HepG2 (cell line): ENCODE measurements around the gene PHF10. TPM values are rescaled to one million over a fixed set of nuclear protein-coding genes. Genes with fewer than 3 reads are reported as not detected.

ENCODE experiments used
- CEBPG ChIP-seq: IDR thresholded peaks from 2 replicates; pipeline ENCODE4 v1.6.1; 2016
- IKZF5 ChIP-seq: IDR thresholded peaks from 2 replicates; pipeline ENCODE4 v1.6.1; 2018; ENCODE audit warnings: missing genetic modification reagents, mild to moderate bottlenecking, missing compliant biosample characterization
- KAT8 ChIP-seq: IDR thresholded peaks from 2 replicates; pipeline ENCODE4 v1.6.1; 2016; ENCODE audit warnings: missing genetic modification reagents, missing compliant biosample characterization
- NFIC ChIP-seq: IDR thresholded peaks from 2 replicates; pipeline ENCODE4 v1.6.1; 2012; ENCODE audit warnings: mild to moderate bottlenecking, low read length, inconsistent platforms
- RARA ChIP-seq: IDR thresholded peaks from 2 replicates; pipeline ENCODE4 v1.6.1; 2016; ENCODE audit warnings: missing genetic modification reagents, missing compliant biosample characterization
- REPIN1 ChIP-seq: sonication (generic); formaldehyde crosslinking; IDR thresholded peaks from 2 replicates; pipeline ENCODE4 v1.8.0; 2022; ENCODE audit warnings: missing genetic modification reagents, low read depth, mild to moderate bottlenecking, borderline replicate concordance
- RFXANK ChIP-seq: IDR thresholded peaks from 2 replicates; pipeline ENCODE4 v1.6.1; 2016
- SPEN ChIP-seq: sonication (generic); formaldehyde crosslinking; IDR thresholded peaks from 2 replicates; pipeline ENCODE4 v1.5.1; 2020; ENCODE audit warnings: low read depth, mild to moderate bottlenecking, missing genetic modification reagents
- TCF7L2 ChIP-seq: IDR thresholded peaks from 2 replicates; pipeline ENCODE4 v1.6.1; 2011; ENCODE audit warnings: mild to moderate bottlenecking, low read depth, low read length, moderate library complexity
- TFDP2 ChIP-seq: sonication (generic); formaldehyde crosslinking; IDR thresholded peaks from 2 replicates; pipeline ENCODE4 v1.4.0; 2020; ENCODE audit warnings: missing genetic modification reagents
- ZFP41 ChIP-seq: sonication (generic); formaldehyde crosslinking; IDR thresholded peaks from 2 replicates; pipeline ENCODE4 v1.4.0; 2020; ENCODE audit warnings: mild to moderate bottlenecking, missing genetic modification reagents, borderline replicate concordance
- ZFX ChIP-seq: sonication (generic); formaldehyde crosslinking; IDR thresholded peaks from 2 replicates; pipeline ENCODE4 v1.4.0; 2020; ENCODE audit warnings: mild to moderate bottlenecking, low read depth, missing genetic modification reagents, moderate library complexity
- ZFY ChIP-seq: sonication (generic); formaldehyde crosslinking; IDR thresholded peaks from 2 replicates; pipeline ENCODE4 v1.4.0; 2020; ENCODE audit warnings: missing genetic modification reagents
- ZNF10 ChIP-seq: sonication (generic); formaldehyde crosslinking; IDR thresholded peaks from 2 replicates; pipeline ENCODE4 v1.4.0; 2020; ENCODE audit warnings: mild to moderate bottlenecking, low read depth, missing genetic modification reagents, borderline replicate concordance
- ZNF12 ChIP-seq: sonication (generic); formaldehyde crosslinking; IDR thresholded peaks from 2 replicates; pipeline ENCODE4 v1.5.0; 2020; ENCODE audit warnings: missing genetic modification reagents
- ZNF30 ChIP-seq: sonication (generic); formaldehyde crosslinking; IDR thresholded peaks from 2 replicates; pipeline ENCODE4 v1.5.0; 2020; ENCODE audit warnings: mild to moderate bottlenecking, missing genetic modification reagents
- ZNF432 ChIP-seq: sonication (generic); formaldehyde crosslinking; IDR thresholded peaks from 2 replicates; pipeline ENCODE4 v1.5.0; 2020; ENCODE audit warnings: missing genetic modification reagents, mild to moderate bottlenecking, borderline replicate concordance
- ZNF530 ChIP-seq: sonication (generic); formaldehyde crosslinking; IDR thresholded peaks from 2 replicates; pipeline ENCODE4 v1.5.0; 2020; ENCODE audit warnings: low read depth, mild to moderate bottlenecking, missing genetic modification reagents
- ZNF546 ChIP-seq: sonication (generic); formaldehyde crosslinking; conservative IDR thresholded peaks from 2 replicates; pipeline ENCODE4 v1.8.1; 2023; ENCODE audit warnings: mild to moderate bottlenecking, missing genetic modification reagents
- ZNF552 ChIP-seq: sonication (generic); formaldehyde crosslinking; IDR thresholded peaks from 2 replicates; pipeline ENCODE4 v1.9.0; 2022; ENCODE audit warnings: missing genetic modification reagents, mild to moderate bottlenecking, borderline replicate concordance
- ZNF850 ChIP-seq: sonication (generic); formaldehyde crosslinking; conservative IDR thresholded peaks from 2 replicates; pipeline ENCODE4 v1.9.0; 2021; ENCODE audit warnings: mild to moderate bottlenecking, missing genetic modification reagents
- polyA plus RNA-seq, 8 experiments: library from polyadenylated mRNA; depleted of rRNA in 3 of 8; stranded (reverse) in 7 of 8; unstranded in 1 of 8; fragments of >200 nt; fragmentation: Illumina TruSeq in 4 of 8; extraction: Trizol in 4 of 8; gene quantifications; 2 replicates each; pipeline versions ENCODE4 v1.2.1 to v1.2.3, GENCODE V29; 2011 to 2016; ENCODE audit warnings: low read depth in 4 of 8, missing spikeins in 1 of 8, mixed read lengths in 1 of 8; ENCODE audit not compliant: insufficient read depth in 1 of 8
- total RNA-seq, 5 experiments: library from RNA; depleted of rRNA; stranded (reverse); fragments of >200 nt; fragmentation: Illumina TruSeq; extraction: Trizol; gene quantifications; 2 replicates each; pipeline ENCODE4 v1.2.3, GENCODE V29; 2016; ENCODE audit warnings: low read depth in 1 of 5
- TF ChIP-seq, protein P1 (sequence below): sonication (generic); formaldehyde crosslinking; IDR thresholded peaks from 2 replicates; pipeline ENCODE4 v1.8.0; 2022; ENCODE audit warnings: mild to moderate bottlenecking, missing genetic modification reagents
- TF ChIP-seq, protein P2 (sequence below): sonication (generic); formaldehyde crosslinking; IDR thresholded peaks from 2 replicates; pipeline ENCODE4 v1.4.0; 2020; ENCODE audit warnings: mild to moderate bottlenecking, missing genetic modification reagents
- TF ChIP-seq, protein P3 (sequence below): sonication (generic); formaldehyde crosslinking; IDR thresholded peaks from 2 replicates; pipeline ENCODE4 v1.5.0; 2020; ENCODE audit warnings: mild to moderate bottlenecking, missing genetic modification reagents

The PHF10 gene
- total and polyA plus RNA-seq, 2 of the 13 experiments (the other 11 are each of a cell fraction or from before 2014, with no cell fraction given), result 42.1 to 84.1 TPM

DNA sequence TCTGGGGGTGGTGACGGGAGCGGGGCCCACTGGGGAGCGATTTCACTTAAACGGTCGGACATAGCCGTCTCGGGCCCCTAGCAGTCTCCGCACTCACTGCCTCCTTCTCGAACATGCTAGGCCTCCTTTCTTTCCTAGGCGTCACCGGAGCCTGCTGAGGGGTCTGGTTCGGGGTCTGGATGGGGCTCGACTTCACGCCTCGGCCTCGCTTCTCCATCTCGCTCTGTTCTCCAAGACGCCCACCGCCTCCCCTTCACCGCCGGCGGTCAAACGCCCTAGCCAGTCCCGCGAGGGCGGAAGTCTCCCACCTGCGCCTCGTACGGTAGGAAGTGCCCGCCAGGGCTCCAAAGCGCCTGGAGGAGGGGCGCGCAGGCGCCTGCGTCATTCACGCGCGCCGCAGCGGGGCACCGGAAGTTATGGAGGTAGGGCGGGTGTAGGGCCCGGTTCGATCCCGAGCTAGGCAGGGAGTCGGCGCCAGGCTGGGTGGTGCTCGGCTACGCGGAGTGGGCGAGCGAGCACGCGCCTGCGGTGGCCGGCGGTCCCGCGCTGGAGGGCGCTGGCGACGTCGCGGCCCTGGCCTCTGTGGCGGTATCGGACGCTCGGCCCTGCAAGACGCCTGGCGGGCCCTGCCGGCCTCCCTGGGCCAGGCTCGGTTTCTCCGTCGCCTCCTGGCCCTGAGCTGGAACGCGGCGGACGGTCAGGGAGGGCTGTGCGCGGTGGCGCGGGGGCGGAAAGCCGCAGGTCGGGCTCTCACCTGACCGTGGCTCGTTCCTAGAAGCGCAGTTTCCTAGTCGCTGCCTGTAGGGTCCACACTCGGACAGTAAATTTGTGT, 27.2 kb upstream of the PHF10 start, which contains the start of the genes DYNLT2 and ERMARD (continued):
- TF ChIP-seq ZFX (CRISPR knock-in tag) (peak; percentile 100), ZNF546 (CRISPR knock-in tag) (peak; percentile 99), ZNF850 (CRISPR knock-in tag) (peak; percentile 50), ZNF432 (CRISPR knock-in tag) (no peak), NFIC (peak; percentile 59; the same call in 1 of the 2 replicates), ZNF552 (CRISPR knock-in tag) (peak; percentile 67), ZNF530 (peak; percentile 87; the same call in 1 of the 2 replicates), TCF7L2 (no peak), REPIN1 (CRISPR knock-in tag) (peak; percentile 93; the same call in 1 of the 2 replicates), ZNF30 (CRISPR knock-in tag) (peak; percentile 45; the same call in 1 of the 2 replicates), ZNF10 (CRISPR knock-in tag) (no peak), CEBPG (CRISPR knock-in tag) (peak; percentile 29), RARA (peak; percentile 48; the same call in 1 of the 2 replicates), SPEN (CRISPR knock-in tag) (peak; percentile 99), ZFY (CRISPR knock-in tag) (peak; percentile 100), TFDP2 (peak; percentile 98), ZNF12 (CRISPR knock-in tag) (peak; percentile 49; the same call in 1 of the 2 replicates), IKZF5 (CRISPR knock-in tag) (peak; percentile 98), ZFP41 (peak; percentile 67), RFXANK (CRISPR knock-in tag) (no peak), KAT8 (peak; percentile 100)
- TF ChIP-seq, protein P1, sequence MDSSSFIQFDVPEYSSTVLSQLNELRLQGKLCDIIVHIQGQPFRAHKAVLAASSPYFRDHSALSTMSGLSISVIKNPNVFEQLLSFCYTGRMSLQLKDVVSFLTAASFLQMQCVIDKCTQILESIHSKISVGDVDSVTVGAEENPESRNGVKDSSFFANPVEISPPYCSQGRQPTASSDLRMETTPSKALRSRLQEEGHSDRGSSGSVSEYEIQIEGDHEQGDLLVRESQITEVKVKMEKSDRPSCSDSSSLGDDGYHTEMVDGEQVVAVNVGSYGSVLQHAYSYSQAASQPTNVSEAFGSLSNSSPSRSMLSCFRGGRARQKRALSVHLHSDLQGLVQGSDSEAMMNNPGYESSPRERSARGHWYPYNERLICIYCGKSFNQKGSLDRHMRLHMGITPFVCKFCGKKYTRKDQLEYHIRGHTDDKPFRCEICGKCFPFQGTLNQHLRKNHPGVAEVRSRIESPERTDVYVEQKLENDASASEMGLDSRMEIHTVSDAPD (CRISPR knock-in tag), result no peak; the same call in none of the 2 replicates
- TF ChIP-seq, protein P2, sequence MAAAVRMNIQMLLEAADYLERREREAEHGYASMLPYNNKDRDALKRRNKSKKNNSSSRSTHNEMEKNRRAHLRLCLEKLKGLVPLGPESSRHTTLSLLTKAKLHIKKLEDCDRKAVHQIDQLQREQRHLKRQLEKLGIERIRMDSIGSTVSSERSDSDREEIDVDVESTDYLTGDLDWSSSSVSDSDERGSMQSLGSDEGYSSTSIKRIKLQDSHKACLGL (CRISPR knock-in tag), result peak; percentile 73; the same call in 1 of the 2 replicates
- TF ChIP-seq, protein P3, sequence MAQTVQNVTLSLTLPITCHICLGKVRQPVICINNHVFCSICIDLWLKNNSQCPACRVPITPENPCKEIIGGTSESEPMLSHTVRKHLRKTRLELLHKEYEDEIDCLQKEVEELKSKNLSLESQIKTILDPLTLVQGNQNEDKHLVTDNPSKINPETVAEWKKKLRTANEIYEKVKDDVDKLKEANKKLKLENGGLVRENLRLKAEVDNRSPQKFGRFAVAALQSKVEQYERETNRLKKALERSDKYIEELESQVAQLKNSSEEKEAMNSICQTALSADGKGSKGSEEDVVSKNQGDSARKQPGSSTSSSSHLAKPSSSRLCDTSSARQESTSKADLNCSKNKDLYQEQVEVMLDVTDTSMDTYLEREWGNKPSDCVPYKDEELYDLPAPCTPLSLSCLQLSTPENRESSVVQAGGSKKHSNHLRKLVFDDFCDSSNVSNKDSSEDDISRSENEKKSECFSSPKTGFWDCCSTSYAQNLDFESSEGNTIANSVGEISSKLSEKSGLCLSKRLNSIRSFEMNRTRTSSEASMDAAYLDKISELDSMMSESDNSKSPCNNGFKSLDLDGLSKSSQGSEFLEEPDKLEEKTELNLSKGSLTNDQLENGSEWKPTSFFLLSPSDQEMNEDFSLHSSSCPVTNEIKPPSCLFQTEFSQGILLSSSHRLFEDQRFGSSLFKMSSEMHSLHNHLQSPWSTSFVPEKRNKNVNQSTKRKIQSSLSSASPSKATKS (CRISPR knock-in tag), result peak; percentile 13; the same call in 1 of the 2 replicates
